ENCODE measurements around the gene TUBGCP2. TPM values are rescaled to one million over a fixed set of nuclear protein-coding genes. Genes with fewer than 3 reads are reported as not detected.

Gene TUBGCP2
- total and polyA plus RNA-seq, 7 donors, result 20.3 to 53.2 (median 33.8) TPM

GRCh38 chr10:133328358-133329343 is 20.0 kb upstream of the TUBGCP2 start:
- no peak for TF ChIP-seq CTCF (IDR thresholded peaks at IDR 0.05)
- H3K27ac ChIP-seq, result no peak overlapping the region
- 73 to 83% (median 79%) methylated on average over 15 of the region's 15 CpGs for WGBS, 3 donors
- no peaks in the 10 kb centered on the region for H3K36me3 ChIP-seq (ENCODE audit: insufficient read depth in 1 of 2, low read depth in 1 of 2)
- no peaks in the 10 kb centered on the region for H3K4me1 ChIP-seq
- intact Hi-C loops (cut with DNase I), result loop anchor here (2.0 to 10.0 kb wide), 3 partner anchors 66 to 279 kb away; partner anchors contain the start of gene MTG1 (in 1 of the 2)
- H3K4me3 ChIP-seq, result no peak overlapping the region
- H3K27me3 ChIP-seq (ENCODE audit: insufficient read depth in 3 of 3, low read length in 2 of 3), result peaks cover 0 to 76% (median 30%) of the 10 kb centered on the region in 3 donors
- peak in 1 of 2 donors; percentile 35 for DNase-seq
- no peaks in the 10 kb centered on the region for H3K9me3 ChIP-seq
- no peak for ATAC-seq

- intact Hi-C loops (cut with DNase I), result loop anchor here (2.0 to 10.0 kb wide), 3 partner anchors 67 to 279 kb away; partner anchors contain the start of gene MTG1 (in 1 of the 2)
- no peaks in the 10 kb centered on the region for H3K9me3 ChIP-seq
- no peak overlapping the region for H3K27ac ChIP-seq
- no peak overlapping the region for H3K4me3 ChIP-seq
- 40 to 56% (median 41%) methylated on average over 11 to 12 of the region's 12 CpGs for WGBS, 3 donors
- peaks cover 0 to 75% (median 28%) of the 10 kb centered on the region in 3 donors for H3K27me3 ChIP-seq (ENCODE audit: insufficient read depth in 3 of 3, low read length in 2 of 3)
- no peaks in the 10 kb centered on the region for H3K36me3 ChIP-seq (ENCODE audit: insufficient read depth in 1 of 2, low read depth in 1 of 2)
- TF ChIP-seq CTCF (IDR thresholded peaks at IDR 0.05), result no peak
- no peaks in the 10 kb centered on the region for H3K4me1 ChIP-seq
- ATAC-seq, result no peak
- DNase-seq, result peak in 1 of 2 donors; percentile 42
Observed at GRCh38 chr10:133327651-133328357, 19.1 kb upstream of the TUBGCP2 start.

- H3K4me1 ChIP-seq, result no peaks in the 10 kb centered on the region
- ATAC-seq, result no peak
- H3K27ac ChIP-seq, result no peak overlapping the region
- no peaks in the 10 kb centered on the region for H3K9me3 ChIP-seq
- TF ChIP-seq CTCF (IDR thresholded peaks at IDR 0.05), result no peak
- WGBS, 3 donors, result 28 to 36% (median 30%) methylated on average over 27 to 28 of the region's 28 CpGs
- peak in 1 of 2 donors; percentile 44 for DNase-seq
- intact Hi-C loops (cut with DNase I), result loop anchor here (5.0 to 10.0 kb wide), 2 partner anchors 68 to 280 kb away; partner anchors contain the start of gene MTG1 (in 1 of the 2)
- no peak overlapping the region for H3K4me3 ChIP-seq
- H3K36me3 ChIP-seq (ENCODE audit: insufficient read depth in 1 of 2, low read depth in 1 of 2), result no peaks in the 10 kb centered on the region
- H3K27me3 ChIP-seq (ENCODE audit: insufficient read depth in 3 of 3, low read length in 2 of 3), result peaks cover 0 to 67% (median 24%) of the 10 kb centered on the region in 3 donors
Observed at GRCh38 chr10:133326745-133327650, 18.3 kb upstream of the TUBGCP2 start.

GRCh38 chr10:133326223-133326551 is 17.5 kb upstream of the TUBGCP2 start:
- Histone ChIP-seq H3K4me3 (peak overlapping the region; percentile 51), H3K9me3 (no peaks in the 10 kb centered on the region), H3K27me3 (ENCODE audit: insufficient read depth in 3 of 3, low read length in 2 of 3) (peaks cover 0 to 63% (median 25%) of the 10 kb centered on the region in 3 donors), H3K36me3 (ENCODE audit: insufficient read depth in 1 of 2, low read depth in 1 of 2) (no peaks in the 10 kb centered on the region), H3K27ac (no peak overlapping the region), H3K4me1 (no peaks in the 10 kb centered on the region)
- no peak for TF ChIP-seq CTCF (IDR thresholded peaks at IDR 0.05)
- DNase-seq (no peak), ATAC-seq (no peak)
- intact Hi-C loops (cut with DNase I), result loop anchor here (5.0 to 10.0 kb wide), 2 partner anchors 69 to 281 kb away; partner anchors contain the start of gene MTG1 (in 1 of the 2)
- 22 to 40% (median 31%) methylated on average over 9 of the region's 9 CpGs for WGBS, 3 donors

All from psoas muscle (tissue), 8 donors.